ES-I3 (cell line): Measurements from ENCODE around the gene RRN3.
"Not testable (repeated sequence)": the region's sequence is repeated elsewhere in the genome, so short reads cannot be mapped to it uniquely, and the experiment has no call there.

ENCODE experiments used
- H3K36me3 ChIP-seq: 2 replicates; pipeline ENCODE4 v1.6.1; 2013; ENCODE audit warnings: mild to moderate bottlenecking, low read length, control low read depth, moderate library complexity; ENCODE audit not compliant: insufficient read depth
- H3K4me1 ChIP-seq: 2 replicates; pipeline ENCODE4 v1.6.1; 2013; ENCODE audit warnings: mild to moderate bottlenecking, control low read depth, low read length; ENCODE audit not compliant: insufficient read depth
- H3K9ac ChIP-seq: 2 replicates; pipeline ENCODE4 v1.6.1; 2013; ENCODE audit warnings: low read depth, mild to moderate bottlenecking, low read length, moderate library complexity
- H3K9me3 ChIP-seq: 2 replicates; pipeline ENCODE4 v1.6.1; 2013; ENCODE audit warnings: mild to moderate bottlenecking, low read length, moderate library complexity; ENCODE audit not compliant: control insufficient read depth, insufficient read depth

The RRN3 gene

GRCh38 chr16:15066690-15067089, 27.4 kb downstream of the RRN3 start:
- not testable (repeated sequence) for H3K36me3 ChIP-seq, H3K4me1 ChIP-seq, H3K9ac ChIP-seq, H3K9me3 ChIP-seq

- H3K4me1 ChIP-seq, H3K9me3 ChIP-seq, H3K9ac ChIP-seq: not testable (repeated sequence)
- H3K36me3 ChIP-seq = peaks cover 15% of the 10 kb centered on the region
Measured at GRCh38 chr16:15065961-15066360, 28.1 kb downstream of the RRN3 start.

DNA sequence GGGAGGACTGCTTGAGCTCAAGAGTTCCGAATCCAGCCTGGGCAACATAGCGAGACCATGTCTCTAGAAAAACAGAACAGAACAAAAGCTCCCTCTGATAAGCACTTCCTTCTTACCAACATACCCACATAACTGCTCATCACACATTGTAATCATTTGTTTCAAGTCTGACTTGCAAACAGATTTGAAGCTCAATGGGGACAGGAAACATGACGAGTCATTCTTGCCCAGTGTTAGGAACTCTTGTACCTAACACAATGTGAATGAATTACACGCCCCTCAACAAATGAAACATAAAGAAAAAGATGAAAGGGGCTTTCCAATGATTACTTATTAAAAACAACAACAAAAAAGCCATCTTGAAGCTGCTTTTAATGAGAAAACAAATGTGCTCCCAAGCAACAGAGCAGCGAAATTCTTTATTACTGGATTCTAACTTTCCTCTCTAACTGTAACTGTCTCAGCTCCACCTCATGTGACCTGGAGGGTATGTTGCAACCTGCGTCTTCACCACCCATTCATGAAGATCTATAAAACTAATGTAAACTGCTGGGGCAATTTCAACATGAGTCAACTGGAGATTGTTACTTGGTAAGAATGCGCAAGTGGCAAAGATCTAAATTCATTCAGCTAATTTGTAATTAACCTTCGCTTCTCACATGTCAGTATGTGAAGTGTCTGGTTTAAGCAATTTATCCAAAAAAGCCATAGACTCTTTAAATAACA, 31.8 kb downstream of the RRN3 start:
- H3K9me3 ChIP-seq, H3K9ac ChIP-seq, H3K4me1 ChIP-seq: not testable (repeated sequence)
- H3K36me3 ChIP-seq = peaks cover 21% of the 10 kb centered on the region

GRCh38 chr16:15059324-15059723, 34.7 kb downstream of the RRN3 start:
- Histone ChIP-seq H3K9ac (no peak overlapping the region), H3K4me1 (no peaks in the 10 kb centered on the region), H3K9me3 (no peaks in the 10 kb centered on the region), H3K36me3 (peaks cover 21% of the 10 kb centered on the region)

GRCh38 chr16:15057681-15058417, 36.2 kb downstream of the RRN3 start:
- Histone ChIP-seq H3K9me3 (no peaks in the 10 kb centered on the region), H3K4me1 (no peaks in the 10 kb centered on the region), H3K36me3 (peaks cover 18% of the 10 kb centered on the region), H3K9ac (no peak overlapping the region)

DNA sequence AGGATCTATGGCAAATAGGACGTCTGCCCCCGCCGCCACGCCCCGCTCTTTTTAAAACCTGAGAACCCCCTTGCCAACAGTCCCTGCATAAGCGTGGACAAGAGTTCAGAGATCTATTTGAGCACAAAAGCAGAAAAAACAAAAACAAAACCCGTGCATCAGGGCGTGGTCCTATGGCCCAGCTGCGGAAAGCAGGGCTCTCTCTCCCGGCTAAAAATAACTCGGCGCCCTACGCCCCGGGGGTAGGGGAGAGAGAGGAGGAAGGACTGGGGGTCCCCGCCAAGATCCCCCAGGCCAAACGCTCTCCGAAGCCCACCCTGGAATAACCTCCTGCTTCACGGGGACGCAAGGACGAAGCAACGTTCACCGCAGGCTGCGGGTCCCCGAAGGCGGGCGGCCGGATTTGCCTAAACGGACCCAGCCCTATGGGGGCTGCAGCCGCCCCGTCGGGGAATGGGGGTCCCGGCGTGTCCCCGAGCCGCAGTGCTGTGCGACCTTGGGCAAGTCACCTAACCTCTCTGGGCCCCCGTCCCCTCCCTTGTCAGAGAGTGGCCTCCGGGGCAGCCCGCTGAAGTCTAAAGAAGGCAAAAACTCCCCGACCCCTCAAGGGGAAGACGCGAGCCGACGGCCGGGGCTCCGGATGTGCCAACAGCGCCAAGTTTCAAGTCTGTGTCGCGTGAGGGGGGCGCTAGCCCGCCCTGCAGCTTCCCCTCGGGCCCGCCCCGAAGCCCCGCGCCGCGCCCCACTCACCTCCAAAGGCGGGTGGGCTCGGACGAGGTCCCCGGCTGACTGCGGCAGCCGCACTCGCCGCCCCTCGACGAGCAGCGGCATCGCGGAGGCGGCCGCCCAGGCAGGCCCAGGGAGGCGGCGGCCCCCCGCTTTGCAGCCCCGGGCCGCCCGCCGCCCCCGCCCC, 38.7 kb downstream of the RRN3 start:
- H3K9ac ChIP-seq = peak overlapping the region; percentile 85
- H3K4me1 ChIP-seq = no peaks in the 10 kb centered on the region
- H3K36me3 ChIP-seq = peaks cover 7% of the 10 kb centered on the region; the same call in 1 of the 2 replicates
- no peaks in the 10 kb centered on the region for H3K9me3 ChIP-seq

GRCh38 chr16:15054357-15055140, 39.5 kb downstream of the RRN3 start:
- Histone ChIP-seq H3K4me1 (no peaks in the 10 kb centered on the region), H3K9ac (peak overlapping the region; percentile 85; the same call in 1 of the 2 replicates), H3K9me3 (no peaks in the 10 kb centered on the region), H3K36me3 (peaks cover 4% of the 10 kb centered on the region; the same call in 1 of the 2 replicates)

DNA sequence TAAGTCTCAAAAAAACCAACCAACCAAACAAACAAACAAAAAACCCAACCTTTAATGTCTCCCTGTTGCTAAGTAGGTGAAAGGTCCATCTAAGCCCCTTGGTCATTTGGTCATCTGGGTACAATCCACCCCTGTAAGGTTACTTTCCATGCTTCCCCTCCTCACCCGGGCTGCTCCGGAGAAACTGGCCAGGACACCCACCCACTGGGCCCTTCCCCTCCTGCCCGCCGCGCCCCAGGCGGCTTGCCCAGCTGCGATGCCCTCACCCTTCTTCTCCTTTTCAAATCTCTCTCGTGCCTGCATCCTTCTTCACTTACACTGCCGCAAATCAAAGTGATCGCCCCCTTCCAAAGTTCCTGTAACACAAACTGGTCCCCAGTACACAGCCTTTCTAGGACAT, 40.2 kb downstream of the RRN3 start:
- no peaks in the 10 kb centered on the region for H3K9me3 ChIP-seq
- H3K4me1 ChIP-seq = no peaks in the 10 kb centered on the region
- no peaks in the 10 kb centered on the region for H3K36me3 ChIP-seq
- H3K9ac ChIP-seq = no peak overlapping the region

DNA sequence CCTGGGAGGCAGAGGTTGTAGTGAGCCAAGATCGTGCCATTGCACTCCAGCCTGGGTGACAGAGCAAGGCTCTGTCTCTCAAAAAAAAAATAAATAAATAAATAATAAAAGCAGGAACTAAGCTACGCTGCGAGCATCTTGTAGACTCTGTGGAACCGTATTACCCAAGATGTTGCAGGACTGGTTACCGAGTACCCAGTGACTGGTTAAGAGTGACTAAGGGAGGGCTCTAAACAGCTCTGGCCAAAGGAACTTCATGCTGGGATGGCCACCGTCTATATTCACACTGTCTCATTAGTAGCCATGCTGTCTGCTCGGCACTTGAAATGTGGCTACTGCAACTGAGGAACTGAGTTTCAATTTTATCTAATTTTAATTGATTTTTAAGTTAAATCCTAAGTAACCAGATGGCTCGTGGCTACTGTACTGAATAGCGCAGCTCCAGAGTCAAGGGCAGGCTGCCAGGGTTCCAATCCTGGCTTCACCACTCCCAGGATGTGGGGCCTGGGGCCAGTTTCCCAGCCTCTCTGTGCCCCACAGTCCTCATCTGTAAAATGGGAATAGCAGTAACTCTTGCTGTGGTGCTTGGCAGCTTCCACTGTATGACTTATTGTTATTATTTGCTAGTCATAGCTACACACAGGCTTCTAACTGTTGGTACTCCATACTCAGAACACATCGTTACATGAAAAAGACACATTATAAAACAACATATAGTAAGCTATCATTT, 41.2 kb downstream of the RRN3 start:
- H3K9me3 ChIP-seq = no peaks in the 10 kb centered on the region
- H3K36me3 ChIP-seq = no peaks in the 10 kb centered on the region
- no peaks in the 10 kb centered on the region for H3K4me1 ChIP-seq
- no peak overlapping the region for H3K9ac ChIP-seq

DNA sequence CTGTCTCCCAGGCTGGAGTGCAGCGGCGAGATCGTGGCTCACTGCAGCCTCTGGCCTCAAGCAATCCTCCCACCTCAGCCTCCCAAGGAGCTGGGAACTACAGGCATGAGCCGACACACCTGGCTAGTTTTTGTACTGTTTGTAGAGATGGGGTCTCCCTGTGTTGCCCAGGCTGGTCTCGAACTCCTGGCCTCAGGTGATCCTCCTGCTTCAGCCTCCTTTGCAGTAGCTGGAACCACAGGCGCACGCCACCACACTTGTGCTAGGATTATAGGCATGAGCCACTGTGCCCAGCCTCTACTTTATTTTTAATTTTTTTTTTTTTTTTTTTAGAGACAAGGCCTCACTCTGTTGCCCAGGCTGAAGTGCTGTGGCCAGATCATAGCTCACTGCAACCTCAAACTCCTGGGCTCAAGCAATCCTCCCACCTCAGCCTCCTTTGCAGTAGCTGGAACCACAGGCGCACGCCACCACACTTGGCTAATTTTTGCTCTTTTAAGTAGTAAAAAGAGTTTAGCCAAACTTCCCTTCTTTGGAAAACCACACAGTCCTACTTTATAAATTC, 42.6 kb downstream of the RRN3 start:
- H3K9me3 ChIP-seq = no peaks in the 10 kb centered on the region
- no peaks in the 10 kb centered on the region for H3K4me1 ChIP-seq
- H3K36me3 ChIP-seq = no peaks in the 10 kb centered on the region
- no peak overlapping the region for H3K9ac ChIP-seq

DNA sequence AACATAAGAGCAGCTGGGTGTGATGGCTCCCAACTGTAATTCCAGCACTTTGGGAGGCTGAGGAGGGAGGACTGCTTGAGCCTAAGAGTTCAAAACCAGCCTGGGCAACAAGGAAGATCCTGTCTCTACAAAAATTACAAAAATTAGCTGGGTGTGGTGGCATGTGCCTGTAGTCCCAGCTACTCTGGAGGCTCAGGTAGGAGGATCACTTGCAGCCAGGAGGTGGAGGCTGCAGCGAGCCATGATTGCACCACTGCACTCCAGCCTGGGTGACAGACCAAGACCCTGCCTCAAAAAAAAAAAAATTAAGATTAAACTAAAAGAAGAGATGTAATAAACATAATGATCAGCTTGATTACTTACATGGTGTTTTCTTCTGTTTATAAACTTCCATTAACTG, 43.6 kb downstream of the RRN3 start:
- H3K9ac ChIP-seq, H3K36me3 ChIP-seq, H3K9me3 ChIP-seq, H3K4me1 ChIP-seq: not testable (repeated sequence)

DNA sequence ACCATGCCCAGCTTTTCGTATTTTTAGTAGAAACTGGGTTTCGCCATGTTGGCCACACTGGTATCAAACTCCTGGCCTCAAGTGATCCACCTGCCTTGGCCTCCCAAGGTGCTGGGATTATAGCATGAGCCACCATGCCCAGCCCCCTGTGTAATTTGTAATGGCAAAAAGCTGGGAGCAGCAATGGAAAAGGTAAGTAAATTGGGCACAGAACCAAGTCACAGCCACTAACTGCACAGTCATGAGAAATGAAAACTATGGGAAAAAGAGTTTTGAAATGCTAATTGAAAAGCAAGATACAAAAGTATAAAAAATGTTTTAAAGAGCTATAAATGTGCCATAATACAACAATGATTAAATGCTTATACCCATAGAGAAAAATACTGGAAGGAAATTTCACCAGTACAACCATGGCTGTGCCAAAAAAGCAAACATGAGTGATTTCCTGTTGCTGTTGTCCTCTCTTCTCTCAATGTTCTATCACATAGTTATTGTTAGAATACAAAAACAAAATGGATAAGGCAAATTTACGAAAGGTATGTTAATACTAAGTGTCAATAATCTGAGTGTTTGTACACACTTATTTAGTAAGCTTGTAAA, 44.4 kb downstream of the RRN3 start:
- no peaks in the 10 kb centered on the region for H3K4me1 ChIP-seq

More for the DNA sequence above, 44.4 kb downstream of the RRN3 start:
- Histone ChIP-seq H3K9me3 (no peaks in the 10 kb centered on the region), H3K36me3 (no peaks in the 10 kb centered on the region), H3K9ac (no peak overlapping the region)
